GM18498 (cell line): Measurements from ENCODE around the gene FAM168A.

Experiments used
- ATAC-seq: cut with Tn5 transposase; IDR thresholded peaks from one replicate; pipeline ENCODE4 v1.9.1; 2021; ENCODE audit warnings: mild to moderate bottlenecking, moderate library complexity; ENCODE audit not compliant: unreplicated experiment

The FAM168A gene

DNA sequence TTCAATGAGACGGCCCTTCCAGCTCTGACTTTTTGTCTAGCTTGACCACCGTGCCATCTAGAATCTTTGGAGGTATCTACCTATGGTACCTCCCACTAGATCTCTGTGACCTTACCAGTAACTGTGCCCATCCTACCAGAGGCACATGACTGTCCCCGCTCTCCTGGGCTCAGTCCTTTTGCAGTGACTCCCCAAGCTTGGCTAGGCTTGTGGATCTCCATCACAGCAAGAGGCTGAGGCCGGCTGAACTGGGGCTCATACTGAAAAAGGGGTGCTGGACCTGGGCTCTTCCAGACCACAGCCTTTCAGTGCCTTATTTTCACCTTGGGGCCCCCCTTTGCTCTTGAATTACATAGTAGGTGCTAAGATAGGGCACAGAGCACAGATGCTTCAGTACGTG lies 194.4 kb downstream of the FAM168A start:
- no peak for ATAC-seq

DNA sequence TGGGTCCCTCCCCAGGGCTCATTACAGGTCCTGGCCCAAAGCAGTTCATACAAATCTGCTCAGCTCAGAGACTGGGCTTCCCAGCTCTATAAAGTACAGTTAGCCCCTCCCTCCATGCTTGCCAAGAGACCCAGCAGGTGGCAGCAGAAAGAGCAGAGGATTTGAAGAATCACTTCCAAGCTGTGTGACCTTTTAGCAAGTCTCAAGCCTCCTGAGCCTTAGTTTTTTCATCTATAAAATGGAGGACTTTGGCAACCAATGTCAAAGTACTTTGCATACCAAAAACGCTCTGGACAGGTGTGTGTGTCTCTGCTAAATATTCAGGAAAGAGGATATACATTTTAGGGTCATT lies 195.1 kb downstream of the FAM168A start:
- no peak for ATAC-seq

DNA sequence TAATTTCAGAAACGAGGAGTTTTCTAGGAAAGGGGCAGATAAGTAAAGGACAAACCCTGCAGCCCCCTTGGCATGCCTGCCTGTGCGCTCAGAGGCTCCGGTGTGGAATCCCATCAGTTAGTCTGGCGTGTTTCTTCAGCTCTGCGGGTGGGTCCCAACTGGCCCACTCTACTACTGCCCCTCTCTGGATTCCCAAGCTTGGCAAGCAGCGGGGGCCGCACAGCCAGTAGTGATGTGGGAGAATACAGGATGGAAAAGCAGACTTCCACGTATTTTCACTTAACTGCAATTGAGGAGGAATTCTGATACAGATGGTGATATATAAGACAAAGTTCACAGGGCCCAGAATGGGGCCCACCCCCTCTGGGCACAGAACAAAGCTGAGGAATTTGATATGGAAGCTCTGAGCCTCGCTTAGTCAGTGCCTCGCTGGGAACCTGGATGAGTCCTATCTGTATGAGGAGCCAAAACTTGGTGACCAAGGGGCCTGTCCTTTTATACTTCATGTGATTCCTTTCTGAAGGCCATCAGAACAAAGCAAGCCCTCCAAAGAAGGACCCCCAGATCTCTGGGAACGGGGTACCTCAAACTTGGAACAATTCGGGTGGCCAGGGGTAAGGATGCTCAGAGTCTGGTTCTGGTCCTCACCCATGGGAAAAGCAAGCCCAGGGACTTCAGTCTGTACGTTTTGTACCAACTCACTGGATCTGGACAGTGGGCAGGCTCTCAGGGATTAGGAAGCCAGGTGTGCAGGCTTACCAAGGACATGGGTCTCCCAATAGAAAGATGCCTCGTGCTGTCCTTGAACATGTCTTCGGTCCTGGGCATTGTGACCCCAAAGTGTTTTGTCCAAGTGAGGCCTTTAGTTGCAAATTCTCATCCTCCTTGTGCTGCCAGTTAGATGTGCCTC lies 195.7 kb downstream of the FAM168A start:
- ATAC-seq = no peak

DNA sequence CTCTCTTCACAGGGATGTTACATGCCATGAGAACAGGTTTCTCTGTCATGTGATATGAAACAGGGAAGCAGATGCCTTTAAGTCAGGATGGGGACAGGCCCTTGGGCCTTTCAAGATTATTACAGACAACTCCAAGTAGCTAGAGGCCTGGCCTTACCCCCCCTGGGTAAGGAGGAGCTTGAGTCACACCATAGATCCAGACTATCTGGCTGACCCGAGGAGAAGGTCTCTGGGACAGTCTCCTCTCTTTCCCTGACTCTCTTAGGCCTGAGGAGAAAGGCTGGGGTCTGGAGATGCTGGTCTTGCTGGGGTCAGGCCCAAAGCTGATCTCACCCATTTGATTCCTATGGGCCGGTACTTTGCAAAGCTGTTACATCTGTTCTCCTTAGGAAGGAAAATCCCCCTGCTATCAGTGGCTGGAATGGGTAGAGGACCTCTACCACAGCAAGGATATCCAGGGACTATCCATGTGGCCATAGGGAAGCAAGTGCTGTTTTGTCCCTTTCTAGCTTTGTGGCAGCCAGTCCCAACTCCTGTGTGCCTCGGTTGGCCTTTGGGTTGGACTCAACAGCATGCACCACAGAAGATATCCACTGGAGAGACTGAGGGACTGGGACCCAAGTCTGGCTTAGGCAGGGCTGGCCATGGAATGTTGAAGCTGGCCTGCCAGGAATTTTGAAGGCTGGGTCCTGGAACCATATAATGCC lies 196.5 kb downstream of the FAM168A start:
- ATAC-seq = no peak

DNA sequence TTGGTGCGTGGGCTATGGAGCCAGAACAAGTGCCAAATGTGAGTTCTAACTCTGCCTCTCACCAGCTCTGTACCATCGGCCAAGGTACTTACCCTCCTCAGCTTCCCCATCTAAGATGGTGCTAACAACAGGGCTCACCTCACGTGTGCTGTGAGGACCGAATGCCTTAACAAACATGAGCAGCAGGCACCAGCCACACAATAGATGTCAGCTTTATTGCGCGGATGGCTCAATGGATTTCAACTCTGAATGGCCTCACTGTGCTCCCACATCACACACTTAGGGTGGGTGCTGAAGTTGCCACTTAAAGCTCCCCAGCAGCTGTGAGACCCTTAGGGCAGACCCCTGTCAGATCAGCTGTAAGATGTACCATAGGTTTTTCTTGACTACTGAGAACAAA lies 197.6 kb downstream of the FAM168A start:
- ATAC-seq = no peak

DNA sequence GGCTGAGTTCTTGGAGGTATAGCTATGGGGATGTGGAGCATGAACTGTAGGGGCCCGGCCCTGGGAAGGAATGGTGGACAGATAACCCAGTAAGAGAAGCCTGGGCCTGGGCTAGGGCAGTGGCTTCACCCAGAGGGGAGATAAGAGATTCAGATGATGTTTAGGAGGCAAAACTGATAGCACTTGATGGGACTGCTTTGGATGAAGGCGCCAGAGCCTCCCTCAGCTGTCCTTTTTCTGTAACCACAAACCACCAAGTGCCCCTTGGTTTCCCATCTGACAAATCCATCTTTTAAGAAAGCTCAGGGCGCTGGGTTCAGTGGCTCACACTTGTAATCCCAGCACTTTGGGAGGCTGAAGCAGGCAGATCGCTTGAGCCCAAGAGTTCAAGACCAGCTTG lies 198.3 kb downstream of the FAM168A start:
- no peak for ATAC-seq

DNA sequence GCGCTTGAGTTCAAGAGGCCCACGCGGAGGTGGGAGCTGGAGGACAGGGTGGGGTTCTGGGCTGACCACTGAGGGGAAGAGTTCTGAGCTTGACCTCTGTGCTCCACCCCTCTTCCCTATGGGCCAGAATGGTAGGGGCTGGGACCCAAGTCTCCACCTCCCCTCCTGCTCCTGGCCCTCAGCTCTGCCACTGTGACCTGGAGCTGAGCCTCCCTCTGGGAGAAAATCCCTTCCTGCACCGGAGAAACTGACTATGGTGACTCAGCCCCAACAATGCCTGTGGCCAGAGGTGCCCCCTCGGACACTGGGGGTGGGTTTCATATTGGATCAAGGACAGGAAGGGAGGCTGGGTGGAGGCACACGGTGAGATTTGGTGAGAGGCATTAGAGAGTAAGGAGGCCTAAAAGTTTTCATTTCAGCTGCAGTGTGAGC lies 198.7 kb downstream of the FAM168A start:
- ATAC-seq = no peak

DNA sequence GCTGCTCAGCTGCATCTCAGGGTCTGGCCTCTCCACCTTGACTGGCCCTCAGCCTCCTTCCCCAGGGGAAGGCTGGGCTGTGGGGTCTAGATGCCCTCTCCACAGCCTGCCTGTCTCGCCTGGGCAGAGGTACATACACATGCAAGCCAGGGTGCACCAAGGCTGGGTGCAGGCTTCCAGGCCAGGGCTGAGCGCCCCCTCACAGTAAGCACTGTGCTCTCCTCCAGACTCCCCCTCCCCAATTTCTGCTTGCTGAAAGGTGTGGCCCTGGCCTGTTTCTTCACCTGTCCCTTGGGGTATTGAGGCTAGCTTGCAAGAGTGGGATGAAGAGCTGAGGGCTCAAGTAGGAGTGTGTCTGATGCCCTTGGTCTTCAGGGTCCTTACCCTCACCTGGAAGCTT lies 199.2 kb downstream of the FAM168A start:
- ATAC-seq = no peak

DNA sequence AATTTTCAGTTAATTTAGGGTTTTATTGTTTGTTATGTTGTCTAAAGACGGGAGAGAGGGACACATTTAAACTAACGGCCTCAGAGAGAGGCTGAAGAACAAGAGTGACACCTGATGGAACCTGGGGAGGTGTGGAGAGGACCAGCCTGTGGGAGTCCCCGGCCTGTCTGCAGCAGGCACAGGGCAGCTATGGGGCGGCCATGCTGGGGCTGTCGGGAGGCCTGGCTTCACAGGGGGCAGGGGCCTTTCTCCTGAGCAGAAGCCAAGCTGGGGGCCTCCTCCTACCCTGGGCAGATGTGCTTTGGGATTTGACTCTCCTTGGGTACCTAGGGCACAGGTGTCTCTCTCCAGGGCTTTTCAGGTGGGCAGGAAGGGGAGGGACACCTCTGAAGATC lies 199.8 kb downstream of the FAM168A start:
- no peak for ATAC-seq

DNA sequence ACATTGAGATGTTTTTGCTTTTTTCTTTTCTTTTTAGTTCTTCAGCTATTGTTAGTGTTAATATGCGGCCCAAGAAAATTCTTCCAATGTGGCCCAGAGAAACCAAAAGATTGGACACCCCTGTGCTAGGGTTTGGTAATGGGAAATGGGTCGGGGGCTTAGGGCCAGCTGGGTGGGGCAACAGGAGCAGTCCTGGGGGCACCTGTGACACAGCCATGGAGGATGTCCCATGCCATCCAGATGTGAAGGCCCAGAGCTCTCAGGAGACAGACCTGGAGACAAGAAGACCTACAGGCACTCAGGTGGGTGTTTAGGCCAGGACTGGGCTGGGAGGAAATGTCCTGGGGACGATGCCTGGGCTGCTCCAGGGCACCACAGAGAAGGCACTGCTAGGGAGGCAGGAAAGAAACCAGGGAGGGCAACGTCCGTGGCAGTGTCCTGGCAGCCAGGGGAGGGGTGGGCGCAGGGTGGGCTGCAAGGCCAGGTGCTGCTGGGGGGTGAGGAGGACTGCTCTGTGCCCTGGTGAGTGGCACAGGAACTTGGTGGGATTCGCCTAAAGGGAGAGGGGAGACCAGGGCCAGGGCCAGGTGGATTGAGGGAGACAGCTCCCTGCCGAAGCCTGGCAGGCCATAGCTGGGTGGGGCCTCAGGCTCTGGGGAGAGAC lies 200.3 kb downstream of the FAM168A start:
- ATAC-seq = no peak

DNA sequence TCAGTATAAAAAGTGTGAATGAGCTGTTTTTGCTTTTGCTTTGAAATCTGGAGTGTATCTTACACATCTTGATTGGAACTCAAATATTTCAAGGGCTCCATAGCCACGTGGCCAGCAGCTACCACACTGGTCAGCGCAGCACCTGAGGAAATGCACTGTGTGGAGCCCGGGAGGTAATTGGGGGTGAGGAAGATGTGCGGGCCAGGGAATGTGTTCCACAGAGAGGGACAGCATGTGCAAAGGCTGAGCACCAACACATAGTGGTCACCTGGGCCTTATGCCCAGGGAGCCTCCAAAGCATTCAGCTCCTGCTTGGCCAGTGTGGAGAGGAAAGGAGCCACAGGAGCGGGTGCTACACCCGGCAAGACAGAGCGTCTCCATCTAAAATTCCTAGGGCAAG lies 200.9 kb downstream of the FAM168A start:
- ATAC-seq = no peak

DNA sequence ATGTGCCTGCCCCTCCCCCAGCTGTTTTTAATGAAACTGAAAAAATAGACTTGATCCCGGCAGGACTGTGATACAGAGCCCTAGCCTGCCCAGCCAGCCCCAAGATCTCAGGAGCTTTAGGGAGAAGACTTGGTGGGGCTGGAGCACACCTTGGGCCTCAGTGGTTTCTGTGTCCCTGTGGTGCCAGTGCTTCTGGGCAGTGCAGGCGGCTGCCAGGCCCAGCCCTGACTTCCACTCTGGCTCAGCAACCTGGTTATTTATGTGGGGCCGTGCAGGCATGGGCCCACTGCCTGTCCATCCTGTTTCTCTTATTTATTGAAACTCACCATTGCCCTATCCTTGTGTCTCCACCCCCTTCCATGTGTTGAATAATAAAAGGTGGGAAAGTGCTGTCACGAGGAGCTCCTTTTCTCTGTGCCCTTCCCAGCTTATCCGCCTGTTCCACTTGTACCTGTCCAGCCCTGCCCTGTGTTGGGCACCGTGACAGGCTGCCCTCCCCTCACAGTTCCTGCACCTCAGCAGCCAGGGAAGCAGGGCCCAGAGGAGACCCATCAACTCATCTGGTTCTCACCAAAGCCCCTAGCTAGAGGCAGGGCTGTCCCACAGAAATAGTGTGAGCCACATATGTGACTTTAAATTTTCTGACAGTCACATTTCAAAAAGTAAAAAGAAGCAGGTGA lies 201.5 kb downstream of the FAM168A start:
- ATAC-seq = no peak

DNA sequence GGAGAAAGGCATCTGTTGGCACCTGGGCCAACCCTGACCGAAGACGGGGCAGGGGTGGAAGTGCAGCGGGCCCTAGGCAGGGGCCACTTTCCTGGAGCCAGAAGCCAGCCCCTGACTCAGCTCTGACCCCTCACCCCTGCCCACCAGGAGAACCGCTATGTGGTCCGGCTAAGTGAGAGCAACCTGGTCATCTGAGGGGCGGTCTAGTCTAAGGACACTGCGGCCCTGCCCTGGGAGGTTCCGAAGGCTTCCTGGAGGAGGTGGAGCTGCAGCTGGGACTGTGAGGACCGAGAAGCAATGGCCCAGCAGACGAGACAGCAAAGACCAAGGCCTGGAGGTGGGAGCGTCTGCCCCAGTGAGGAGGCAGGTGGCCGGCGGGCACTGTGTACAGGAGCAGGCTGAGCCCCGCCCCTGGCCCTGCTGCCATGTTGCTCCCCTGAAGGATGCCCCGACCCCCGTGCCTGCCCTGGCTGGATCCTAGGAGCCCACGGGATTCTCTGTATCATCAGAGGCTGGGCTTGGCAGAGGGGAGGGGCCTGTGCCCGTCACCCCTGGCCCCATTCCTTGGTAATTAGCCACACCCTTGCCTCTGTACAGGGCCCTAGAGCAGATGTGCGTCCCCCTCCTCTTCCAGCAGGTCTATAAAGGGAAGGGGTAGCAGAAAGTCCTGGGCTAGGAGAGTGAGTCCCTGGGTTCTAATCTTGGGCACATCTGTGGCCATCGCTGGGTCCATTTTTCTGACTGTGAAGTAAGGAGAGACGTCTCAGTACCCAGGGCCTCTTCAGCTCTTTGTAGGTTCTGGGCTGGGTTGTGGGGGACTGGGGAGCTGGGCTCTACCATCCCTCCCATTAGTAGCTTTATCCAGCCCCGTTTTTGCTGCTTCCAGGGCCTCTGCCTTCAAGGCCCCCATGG lies 202.4 kb downstream of the FAM168A start:
- ATAC-seq = no peak

DNA sequence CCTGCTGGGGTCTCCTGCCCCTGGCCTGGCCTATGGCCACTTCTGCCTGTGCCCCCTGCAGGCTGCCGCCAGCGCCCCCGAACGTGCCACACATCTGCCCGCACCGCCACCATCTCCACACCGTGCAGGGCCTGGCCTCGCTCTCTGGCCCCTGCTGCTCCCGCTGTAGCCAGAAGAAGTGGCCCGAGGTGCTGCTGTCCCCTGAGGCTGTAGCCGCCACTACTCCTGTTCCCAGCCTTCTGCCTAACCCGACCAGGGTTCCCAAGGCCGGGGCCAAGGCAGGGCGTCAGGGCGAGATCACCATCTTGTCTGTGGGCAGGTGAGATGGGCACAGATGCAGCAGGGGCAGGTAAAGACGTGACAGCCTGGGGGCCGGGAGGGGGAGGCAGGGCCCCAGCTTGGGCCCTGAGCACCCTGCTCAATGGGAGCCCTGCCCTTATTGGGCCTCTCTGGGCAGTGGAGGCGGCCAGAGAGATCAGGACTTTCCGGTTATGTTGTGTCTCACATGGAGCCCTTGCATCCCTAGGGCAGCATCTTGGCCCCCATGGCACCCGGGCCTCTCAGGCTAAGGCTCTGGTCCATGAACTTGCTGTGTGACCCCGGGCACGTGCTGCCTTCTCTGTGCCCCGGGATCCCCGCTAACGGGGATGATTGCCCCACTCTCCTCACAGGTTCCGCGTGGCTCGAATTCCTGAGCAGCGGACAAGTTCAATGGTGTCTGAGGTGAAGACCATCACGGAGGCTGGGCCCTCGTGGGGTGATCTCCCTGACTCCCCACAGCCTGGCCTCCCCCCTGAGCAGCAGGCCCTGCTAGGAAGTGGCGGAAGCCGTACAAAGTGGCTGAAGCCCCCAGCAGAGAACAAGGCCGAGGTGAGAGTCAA lies 203.3 kb downstream of the FAM168A start:
- no peak for ATAC-seq

DNA sequence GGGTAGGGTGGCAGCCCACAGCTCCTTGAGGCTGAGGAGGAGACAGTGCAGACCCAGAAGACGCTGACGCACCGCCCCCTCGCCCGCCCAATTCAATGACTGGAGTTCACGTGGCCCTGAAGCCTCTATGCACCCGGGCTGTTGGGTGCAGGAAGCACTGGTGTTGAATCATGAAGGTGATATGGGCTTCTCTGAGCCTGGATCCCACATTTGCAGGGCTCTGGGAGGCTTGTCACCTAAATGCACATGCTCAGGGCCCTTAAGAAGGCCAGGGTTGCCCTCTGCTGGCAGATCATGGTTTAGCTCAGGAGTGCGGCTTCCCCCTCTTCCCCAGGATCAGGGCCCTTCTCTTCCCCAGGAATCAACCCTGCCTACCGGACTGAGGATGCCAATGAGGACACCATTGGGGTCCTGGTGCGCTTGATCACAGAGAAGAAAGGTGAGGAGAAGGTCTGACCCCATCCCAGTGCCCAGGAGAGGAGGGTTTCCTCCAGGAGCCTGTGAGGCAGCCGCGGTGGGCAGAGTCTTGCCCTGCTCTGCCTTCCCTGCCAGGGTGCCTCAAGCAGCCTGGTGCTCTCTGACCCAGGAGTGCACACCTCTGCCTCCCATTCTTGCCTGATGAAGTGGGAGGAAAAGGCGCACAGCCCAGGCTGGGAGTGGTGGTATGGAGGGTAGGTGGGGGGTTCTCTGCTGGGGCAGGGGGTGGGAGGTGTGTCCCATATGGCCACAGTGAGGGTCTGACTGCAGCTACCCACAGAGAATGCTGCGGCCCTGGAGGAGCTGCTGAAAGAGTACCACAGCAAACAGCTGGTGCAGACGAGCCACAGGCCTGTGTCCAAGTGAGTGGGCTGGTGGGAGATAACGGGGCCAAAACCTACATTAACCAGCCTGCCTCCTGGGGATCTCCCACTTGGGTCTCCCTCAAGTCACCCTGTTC lies 204.2 kb downstream of the FAM168A start:
- no peak for ATAC-seq

DNA sequence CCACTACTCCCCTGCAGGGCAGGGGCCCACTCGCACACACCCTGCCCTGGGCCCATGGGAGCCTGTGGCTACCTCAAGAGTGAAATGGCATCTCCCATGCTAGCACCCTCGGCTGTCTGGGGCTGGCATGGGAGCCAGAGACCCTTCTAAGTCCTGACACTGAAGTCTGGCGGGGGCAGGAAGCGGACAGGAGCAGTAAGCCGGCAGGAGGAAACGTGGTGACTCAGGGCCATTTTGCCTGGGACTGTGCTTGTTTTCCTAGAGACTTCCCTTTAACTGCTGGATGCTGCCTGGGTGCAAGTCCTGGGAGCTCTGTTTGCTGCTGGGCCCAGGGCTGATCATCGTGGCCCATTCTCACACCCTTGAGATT lies 204.9 kb downstream of the FAM168A start:
- ATAC-seq = no peak

DNA sequence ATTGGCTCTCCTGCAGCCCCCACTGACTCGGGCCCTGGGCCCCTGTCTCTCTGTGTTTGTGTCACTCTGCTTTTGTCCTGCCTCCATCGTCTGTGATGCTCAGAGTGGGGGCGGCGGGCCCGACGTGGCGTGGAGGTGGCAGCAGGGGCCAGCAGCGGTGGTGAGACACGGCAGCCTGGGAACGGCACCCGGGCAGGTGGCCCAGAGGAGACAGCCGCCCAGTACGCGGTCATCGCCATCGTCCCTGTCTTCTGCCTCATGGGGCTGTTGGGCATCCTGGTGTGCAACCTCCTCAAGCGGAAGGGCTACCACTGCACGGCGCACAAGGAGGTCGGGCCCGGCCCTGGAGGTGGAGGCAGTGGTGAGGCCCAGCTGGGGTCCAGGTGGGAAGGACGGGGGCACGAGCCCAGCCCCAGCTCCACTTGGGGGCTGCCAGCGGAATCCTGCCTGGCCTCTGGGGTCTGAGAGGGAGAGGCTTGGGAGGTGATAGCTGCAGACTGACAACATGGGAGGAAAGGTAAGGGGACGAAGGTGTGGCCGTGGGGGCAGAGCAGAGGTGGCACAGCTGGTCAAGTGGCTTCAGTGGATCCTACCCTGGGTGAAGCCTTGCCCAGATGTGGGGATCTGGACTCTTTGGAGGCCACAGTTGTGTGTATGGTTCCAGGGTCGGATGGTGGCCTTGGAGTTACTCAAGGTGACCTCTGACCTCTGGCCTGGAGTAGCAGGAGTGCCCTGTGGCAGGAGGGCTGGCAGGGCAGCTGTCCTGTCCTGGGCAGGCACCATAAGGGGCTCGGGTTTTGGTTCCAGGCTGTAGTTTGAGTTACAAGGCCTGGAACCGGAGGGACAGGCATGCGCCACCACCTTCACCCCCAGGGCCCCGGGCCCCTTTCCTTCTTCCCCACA lies 205.6 kb downstream of the FAM168A start:
- no peak for ATAC-seq
